HG03571 (cell line): ENCODE measurements around the gene PDLIM7.

Source experiments
- ATAC-seq: cut with Tn5 transposase; IDR thresholded peaks from one replicate; pipeline ENCODE4 v1.9.1; 2021; ENCODE audit not compliant: unreplicated experiment

PDLIM7 gene

GRCh38 chr5:177446200-177447065 lies 51.0 kb downstream of the PDLIM7 start, which contains the start of gene PRR7:
Gene PRR7 (plus strand): TSS chr5:177446814. CDS start chr5:177455068, 8,254 bp downstream.
- ATAC-seq, result peak; percentile 48

GRCh38 chr5:177445917-177446199 lies 51.5 kb downstream of the PDLIM7 start:
- ATAC-seq, result no peak

- ATAC-seq, result no peak
These were observed 52.1 kb downstream of the PDLIM7 start for GRCh38 chr5:177445052-177445916.

GRCh38 chr5:177444106-177445051 lies 53.0 kb downstream of the PDLIM7 start:
- ATAC-seq, result no peak

GRCh38 chr5:177443144-177443983 lies 54.0 kb downstream of the PDLIM7 start:
- ATAC-seq, result no peak

GRCh38 chr5:177442066-177442826 lies 55.2 kb downstream of the PDLIM7 start:
- no peak for ATAC-seq

GRCh38 chr5:177440990-177441780 lies 56.2 kb downstream of the PDLIM7 start:
- ATAC-seq, result no peak

- ATAC-seq, result no peak
These were observed 57.0 kb downstream of the PDLIM7 start for GRCh38 chr5:177440211-177440989.

- ATAC-seq, result no peak
These were observed 57.8 kb downstream of the PDLIM7 start for GRCh38 chr5:177439518-177440053.

GRCh38 chr5:177438468-177438867 lies 58.9 kb downstream of the PDLIM7 start:
- no peak for ATAC-seq

- ATAC-seq, result no peak
These were observed 59.8 kb downstream of the PDLIM7 start for GRCh38 chr5:177437623-177438022.

- no peak for ATAC-seq
These were observed 61.4 kb downstream of the PDLIM7 start for GRCh38 chr5:177435847-177436536.

GRCh38 chr5:177434942-177435738 lies 62.3 kb downstream of the PDLIM7 start:
- no peak for ATAC-seq

- no peak for ATAC-seq
These were observed 63.0 kb downstream of the PDLIM7 start for GRCh38 chr5:177434437-177434836.

- ATAC-seq, result no peak
These were observed 63.7 kb downstream of the PDLIM7 start for GRCh38 chr5:177433658-177434217.
